GM19467 (cell line): ENCODE results near the gene YPEL4.

Source experiments
- ATAC-seq: cut with Tn5 transposase; IDR thresholded peaks from one replicate; pipeline ENCODE4 v1.9.1; 2021; ENCODE audit warnings: mild to moderate bottlenecking, moderate library complexity; ENCODE audit not compliant: unreplicated experiment

YPEL4 gene

DNA sequence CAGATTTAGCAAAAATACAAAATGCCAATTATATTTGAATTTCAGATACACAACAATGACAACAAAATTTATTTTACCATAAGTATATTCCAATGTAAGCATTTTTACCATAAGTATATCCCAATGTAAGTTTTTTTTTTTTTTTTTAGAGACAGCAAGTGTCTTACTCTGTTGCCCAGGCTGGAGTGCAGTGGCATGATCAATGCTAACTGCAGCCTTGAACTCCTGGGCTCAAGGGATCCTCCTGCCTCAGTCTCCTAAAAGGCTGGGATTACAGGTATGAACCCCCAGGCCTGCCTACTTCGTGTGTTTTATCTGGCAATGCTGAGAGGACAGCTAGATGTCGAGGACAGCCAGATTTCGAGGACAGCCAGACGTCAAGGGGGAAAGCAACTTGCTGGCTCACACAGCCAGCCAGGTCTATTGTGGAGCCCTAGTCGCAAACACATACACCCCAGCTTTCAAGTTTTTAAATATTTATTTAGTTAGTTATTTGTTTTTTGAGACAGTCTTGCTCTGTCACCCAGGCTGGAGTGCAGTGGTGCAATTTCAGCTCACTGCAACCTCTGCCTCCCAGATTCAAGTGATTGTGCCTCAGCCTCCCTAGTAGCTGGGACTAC, 53.3 kb downstream of the YPEL4 start:
- no peak for ATAC-seq
